HCT116 (cell line): Measurements from ENCODE around the gene RBL1. TPM values are rescaled to one million over a fixed set of nuclear protein-coding genes. Genes with fewer than 3 reads are reported as not detected.

Source experiments
- ATAC-seq: fragments of 200-7000 bp; cut with Tn5 transposase; 2 replicates; pipeline ENCODE4 v1.9.1; 2020; ENCODE audit warnings: mild to moderate bottlenecking, moderate library complexity
- BruUV-seq: library from RNA; stranded (reverse); fragments of 400-500 nt; replicated peaks from 2 replicates; lab custom pipeline; 2021; lab: Mats Ljungman, UMichigan
- CTCF ChIA-PET: fragments of 300-600 bp; sonication (Branson Sonifier 250); formaldehyde crosslinking; loops from one replicate; lab custom pipeline; 2021; ENCODE audit warnings: antibody characterized with exemption; lab: Charles Lee
- POLR2A ChIA-PET: fragments of 300-600, 350-600 bp; sonication (Branson Sonifier 250); formaldehyde crosslinking; loops from one replicate; lab custom pipeline; 2021; ENCODE audit warnings: antibody characterized with exemption; lab: Charles Lee
- RAD21 ChIA-PET, 2 experiments: fragments of 300-600 bp; sonication (Branson Sonifier 250); formaldehyde crosslinking; loops; one replicate each; lab custom pipeline; 2023; ENCODE audit warnings: low total read pairs in 2 of 2; ENCODE audit not compliant: uncharacterized antibody in 2 of 2, unreplicated experiment in 2 of 2, low non-redundant PET in 1 of 2; lab: Charles Lee
- DNase-seq: peaks from one replicate; pipeline ENCODE4 v3.0.0-alpha.2; 2010; ENCODE audit warnings: low read depth, low spot score
- H2AFZ ChIP-seq: fragments of 200-600 bp; shearing (Covaris generic), sonication (generic); 2 replicates; pipeline ENCODE4 v1.6.1; 2017; ENCODE audit warnings: low read depth, mixed run types, mixed read lengths, antibody characterized with exemption, low read length; ENCODE audit not compliant: poor library complexity, severe bottlenecking
- H3K27ac ChIP-seq: 2 replicates; pipeline ENCODE4 v1.5.1; 2012; ENCODE audit warnings: low read depth, low read length
- H3K27me3 ChIP-seq: fragments of 200-600 bp; sonication (generic); 2 replicates; pipeline ENCODE4 v1.6.1; 2016; ENCODE audit warnings: mixed run types, low read length, mixed read lengths; ENCODE audit not compliant: insufficient read depth
- H3K36me3 ChIP-seq, 2 experiments: fragments of 200-500 bp in 1 of 2; fragments of 200-600 bp in 1 of 2; sonication (Bioruptor generic) in 1 of 2; sonication (generic) in 1 of 2; 2 replicates each; pipeline versions ENCODE4 v1.5.1 to v1.6.1; 2014 to 2016; ENCODE audit warnings: low read length in 2 of 2, inconsistent platforms in 1 of 2, mixed read lengths in 1 of 2, mixed run types in 1 of 2; ENCODE audit not compliant: insufficient read depth in 2 of 2, control insufficient read depth in 1 of 2
- H3K4me1 ChIP-seq, 2 experiments: fragments of 200-600 bp in 1 of 2; sonication (generic) in 1 of 2; 2 replicates each; pipeline versions ENCODE4 v1.5.1 to v1.6.1; 2012 to 2017; ENCODE audit warnings: low read length in 2 of 2, inconsistent platforms in 1 of 2, mild to moderate bottlenecking in 1 of 2, mixed read lengths in 1 of 2, mixed run types in 1 of 2, moderate library complexity in 1 of 2; ENCODE audit not compliant: insufficient read depth in 2 of 2, control insufficient read depth in 1 of 2
- H3K4me2 ChIP-seq: fragments of 200-600 bp; sonication (generic); 2 replicates; pipeline ENCODE4 v1.6.1; 2017; ENCODE audit warnings: mixed run types, low read length, mixed read lengths
- H3K4me3 ChIP-seq, 2 experiments: fragments of 200-600 bp in 1 of 2; sonication (generic) in 1 of 2; replicated peaks in 1 of 2; 2 replicates each; pipeline ENCODE4 v1.5.1; 2011 to 2016; ENCODE audit warnings: low read length in 2 of 2, control low read depth in 1 of 2, low read depth in 1 of 2, mild to moderate bottlenecking in 1 of 2, mixed read lengths in 1 of 2, mixed run types in 1 of 2
- H3K79me2 ChIP-seq: fragments of 200-600 bp; sonication (generic); 2 replicates; pipeline ENCODE4 v1.6.1; 2017; ENCODE audit warnings: mild to moderate bottlenecking, mixed run types, low read length, moderate library complexity, mixed read lengths; ENCODE audit not compliant: insufficient read depth
- H3K9ac ChIP-seq: fragments of 200-600 bp; sonication (generic); 2 replicates; pipeline ENCODE4 v1.6.1; 2016; ENCODE audit warnings: low read length, mixed read lengths
- H3K9me2 ChIP-seq: fragments of 200-600 bp; sonication (generic), shearing (Covaris generic); 2 replicates; pipeline ENCODE4 v1.6.1; 2017; ENCODE audit warnings: mixed run types, mild to moderate bottlenecking, moderate library complexity; ENCODE audit not compliant: insufficient read depth
- H3K9me3 ChIP-seq, 2 experiments: fragments of 200-500 bp in 1 of 2; fragments of 200-600 bp in 1 of 2; sonication (Bioruptor generic) in 1 of 2; sonication (generic) in 1 of 2; 2 replicates each; pipeline ENCODE4 v1.6.1; 2014 to 2017; ENCODE audit warnings: low read length in 2 of 2, mixed read lengths in 2 of 2, inconsistent platforms in 1 of 2, low read depth in 1 of 2, mild to moderate bottlenecking in 1 of 2, mixed run types in 1 of 2, moderate library complexity in 1 of 2; ENCODE audit not compliant: control insufficient read depth in 1 of 2, insufficient read depth in 1 of 2
- H4K20me1 ChIP-seq: fragments of 200-600 bp; sonication (generic), shearing (Covaris generic); 2 replicates; pipeline ENCODE4 v1.6.1; 2017; ENCODE audit warnings: mixed run types, mild to moderate bottlenecking, moderate library complexity; ENCODE audit not compliant: insufficient read depth
- ATF3 ChIP-seq: IDR thresholded peaks from 2 replicates; pipeline ENCODE4 v1.6.1; 2012
- CEBPB ChIP-seq: IDR thresholded peaks from 2 replicates; pipeline ENCODE4 v1.6.1; 2012; ENCODE audit warnings: low read depth
- CTCF ChIP-seq, 3 experiments: fragments of 200-600 bp in 1 of 3; sonication (generic) in 1 of 3; IDR thresholded peaks in 2 of 3; conservative IDR thresholded peaks in 1 of 3; 2 replicates each; pipeline ENCODE4 v1.5.1; 2012 to 2017; ENCODE audit warnings: low read depth in 2 of 3, low read length in 2 of 3, antibody characterized with exemption in 1 of 3, borderline replicate concordance in 1 of 3, control low read depth in 1 of 3, mild to moderate bottlenecking in 1 of 3, mixed read lengths in 1 of 3, mixed run types in 1 of 3, moderate library complexity in 1 of 3; ENCODE audit not compliant: insufficient read depth in 1 of 3
- EZH2 ChIP-seq: fragments of 200-600 bp; sonication (generic); IDR thresholded peaks from 2 replicates; pipeline ENCODE4 v1.6.1; 2017; ENCODE audit warnings: antibody characterized with exemption, mixed run types
- EZH2phosphoT487 ChIP-seq: fragments of 200-600 bp; IDR thresholded peaks from 2 replicates; pipeline ENCODE4 v1.6.1; 2018; ENCODE audit warnings: antibody characterized with exemption, borderline replicate concordance
- FOSL1 ChIP-seq: IDR thresholded peaks from 2 replicates; pipeline ENCODE4 v1.6.1; 2012; ENCODE audit warnings: low read depth
- JUND ChIP-seq: IDR thresholded peaks from 2 replicates; pipeline ENCODE4 v1.6.1; 2012
- POLR2AphosphoS5 ChIP-seq: IDR thresholded peaks from 2 replicates; pipeline ENCODE4 v1.6.1; 2011; ENCODE audit warnings: mild to moderate bottlenecking, low read depth, low read length, moderate library complexity
- RAD21 ChIP-seq: IDR thresholded peaks from 2 replicates; pipeline ENCODE4 v1.6.1; 2012; ENCODE audit warnings: low read depth, mild to moderate bottlenecking
- REST ChIP-seq: IDR thresholded peaks from 2 replicates; pipeline ENCODE4 v1.6.1; 2012; ENCODE audit warnings: low read depth
- SIN3A ChIP-seq: IDR thresholded peaks from 2 replicates; pipeline ENCODE4 v1.6.1; 2012; ENCODE audit warnings: low read depth
- SRF ChIP-seq: IDR thresholded peaks from 2 replicates; pipeline ENCODE4 v1.6.1; 2012; ENCODE audit warnings: low read depth
- ZFX ChIP-seq: fragments of 450-650 bp; IDR thresholded peaks from 2 replicates; pipeline ENCODE4 v1.6.1; 2017
- ZNF274 ChIP-seq: fragments of 200-500 bp; sonication (Bioruptor generic); IDR thresholded peaks from 2 replicates; pipeline ENCODE4 v1.6.1; 2014; ENCODE audit warnings: mild to moderate bottlenecking, low read depth, low read length, inconsistent platforms
- intact Hi-C: fragments of 100-400 bp; cut with micrococcal nuclease; formaldehyde crosslinking; loops from 2 replicates; pipeline ENCODE4 v1.10.0; 2022
- total RNA-seq: library from RNA; stranded (reverse); gene quantifications from one replicate; pipeline ENCODE4 v1.2.1, GENCODE V29; 2021; ENCODE audit not compliant: unreplicated experiment

The RBL1 gene
- total RNA-seq, 1 experiment from 2014 or later = 16.9 TPM

- Histone ChIP-seq H3K9me2 (no peaks in the 10 kb centered on the region), H2AFZ (no peak overlapping the region), H3K9me3 (peaks cover 0 to 3% of the 10 kb centered on the region in 2 experiments; a peak in 1 of 4 replicates), H3K79me2 (peaks cover 89% of the 10 kb centered on the region), H3K27ac (no peak overlapping the region), H3K9ac (no peak overlapping the region), H3K27me3 (no peaks in the 10 kb centered on the region), H4K20me1 (no peaks in the 10 kb centered on the region), H3K4me2 (no peak overlapping the region), H3K36me3 (0 out of 4 replicates have a peak, but pooled peaks cover 0 to 12% of the 10 kb centered on the region in 2 experiments), H3K4me3 (no peak overlapping the region), H3K4me1 (no peaks in the 10 kb centered on the region)
- DNase-seq = no peak
- RAD21 ChIA-PET = no interaction called here
- ATAC-seq = no peak
- CTCF ChIA-PET = no interaction called here
- no peak for TF ChIP-seq CTCF (IDR thresholded peaks at IDR 0.05 in 2 of 3, conservative IDR thresholded peaks at IDR 0.05 in 1 of 3; ENCODE audit: borderline replicate concordance in 1 of 3, insufficient read depth in 1 of 3, low read depth in 2 of 3, low read length in 2 of 3)
- no peak for TF ChIP-seq SIN3A
- no peak for TF ChIP-seq FOSL1
- no peak for TF ChIP-seq ZFX
- no peak for TF ChIP-seq CEBPB
- no peak for TF ChIP-seq REST
- no peak for TF ChIP-seq RAD21
- no peak for TF ChIP-seq EZH2phosphoT487
- no peak for TF ChIP-seq SRF
- no peak for TF ChIP-seq ATF3
- no peak for TF ChIP-seq JUND
- no peak for TF ChIP-seq EZH2
- TF ChIP-seq ZNF274 = no peak
- TF ChIP-seq POLR2AphosphoS5 = no peak
- intact Hi-C loops = no loop called here
- BruUV-seq = no TSS peak
- POLR2A ChIA-PET = no interaction called here
Observed at GRCh38 chr20:37075932-37076685, 19.7 kb downstream of the RBL1 start.
